Fibroblast of skin of left quadriceps (primary cell): ENCODE data around the gene CDKN2B.

Experiments used
- DNase-seq, 2 experiments: peaks; one replicate each; pipeline ENCODE4 v3.0.0-alpha.2; 2013; ENCODE audit warnings: low read depth in 2 of 2

Gene CDKN2B

DNA sequence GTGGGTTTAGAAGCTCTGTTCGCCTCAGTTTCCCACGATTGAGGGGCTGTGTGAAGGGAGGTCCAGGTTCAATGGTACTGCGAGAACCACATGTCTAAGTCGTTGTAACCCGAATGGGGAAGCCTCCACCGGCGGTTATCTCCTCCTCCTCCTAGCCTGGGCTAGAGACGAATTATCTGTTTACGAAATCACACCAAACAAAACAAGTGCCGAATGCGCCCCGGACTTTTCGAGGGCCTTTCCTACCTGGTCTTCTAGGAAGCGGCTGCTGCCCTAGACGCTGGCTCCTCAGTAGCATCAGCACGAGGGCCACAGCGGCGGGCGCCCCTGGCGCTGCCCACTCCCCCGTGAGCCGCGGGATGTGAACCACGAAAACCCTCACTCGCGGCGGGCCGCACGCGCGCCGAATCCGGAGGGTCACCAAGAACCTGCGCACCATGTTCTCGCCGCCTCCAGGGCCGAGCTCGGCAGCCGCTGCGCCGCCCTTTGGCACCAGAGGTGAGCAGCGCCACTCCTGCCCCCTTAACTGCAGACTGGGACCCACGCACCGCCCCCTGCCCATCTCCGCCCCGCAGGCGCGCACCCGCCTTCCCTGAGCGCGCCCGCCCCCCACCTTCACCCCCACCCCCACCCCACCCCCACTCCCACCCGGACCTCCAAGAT is 15.1 kb downstream of the CDKN2B start, which contains the start of gene CDKN2A:
TSS of gene CDKN2A (minus strand) at position 500 of the 663 bp plus-strand sequence.
- DNase-seq, result no peak

DNA sequence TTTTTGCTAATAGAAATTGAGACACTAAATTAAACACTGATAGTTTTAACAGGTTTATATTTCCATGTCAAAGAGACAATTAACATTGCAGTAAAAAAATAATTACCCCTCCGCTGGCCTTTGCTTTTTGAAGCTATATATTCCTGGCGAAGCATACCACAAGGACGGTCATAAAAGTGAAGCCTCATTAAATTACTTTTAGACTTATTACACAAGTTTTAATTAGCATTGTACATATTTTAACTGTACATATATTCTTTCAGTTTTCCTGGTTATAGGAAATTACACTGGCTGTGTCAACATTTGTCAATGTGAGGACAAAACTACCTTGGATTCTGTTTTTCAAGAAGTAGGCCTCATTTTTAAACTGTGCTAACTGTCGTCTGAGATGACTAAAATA is 16.1 kb downstream of the CDKN2B start:
- DNase-seq, result no peak

DNA sequence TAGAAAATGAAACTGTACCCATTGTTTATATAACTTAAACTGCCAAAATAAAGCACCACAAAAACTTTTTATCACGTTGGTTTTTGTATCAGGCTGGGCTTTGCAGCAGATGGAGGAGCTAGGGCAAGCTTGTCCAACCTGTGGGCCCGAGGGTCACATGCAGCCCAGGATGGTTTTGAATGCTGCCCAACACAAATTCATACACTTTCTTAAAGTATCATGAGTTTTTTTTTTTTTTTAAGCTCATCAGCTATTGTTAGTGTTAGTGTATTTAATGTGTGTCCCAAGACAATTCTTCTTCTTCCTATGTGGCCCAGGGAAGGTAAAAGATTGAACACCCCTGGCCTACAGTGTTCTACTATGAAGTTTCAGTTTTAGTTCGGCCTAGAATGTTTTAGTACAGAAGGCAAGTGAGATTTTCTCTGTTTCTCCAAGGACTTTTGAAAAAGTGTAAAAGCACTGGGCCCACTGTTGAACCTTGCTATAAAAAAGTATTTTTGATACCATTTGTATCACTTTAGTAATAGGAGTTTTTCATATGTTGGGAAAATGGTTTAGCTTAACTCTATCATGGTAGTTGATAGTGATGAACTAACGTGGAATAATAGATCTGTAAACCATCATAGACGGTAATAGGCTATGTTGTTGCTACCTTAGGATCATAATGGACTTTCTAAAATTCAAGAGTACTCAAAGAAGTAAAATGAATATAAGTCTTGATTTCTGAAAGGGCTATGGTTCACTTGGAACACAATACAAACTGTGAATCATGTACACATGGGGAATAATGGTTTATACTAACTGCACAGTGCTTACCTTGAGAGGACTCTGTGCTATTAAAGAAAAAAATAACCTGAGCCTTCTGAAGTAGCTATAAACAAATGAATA is 17.8 kb downstream of the CDKN2B start:
- DNase-seq, result no peak

DNA sequence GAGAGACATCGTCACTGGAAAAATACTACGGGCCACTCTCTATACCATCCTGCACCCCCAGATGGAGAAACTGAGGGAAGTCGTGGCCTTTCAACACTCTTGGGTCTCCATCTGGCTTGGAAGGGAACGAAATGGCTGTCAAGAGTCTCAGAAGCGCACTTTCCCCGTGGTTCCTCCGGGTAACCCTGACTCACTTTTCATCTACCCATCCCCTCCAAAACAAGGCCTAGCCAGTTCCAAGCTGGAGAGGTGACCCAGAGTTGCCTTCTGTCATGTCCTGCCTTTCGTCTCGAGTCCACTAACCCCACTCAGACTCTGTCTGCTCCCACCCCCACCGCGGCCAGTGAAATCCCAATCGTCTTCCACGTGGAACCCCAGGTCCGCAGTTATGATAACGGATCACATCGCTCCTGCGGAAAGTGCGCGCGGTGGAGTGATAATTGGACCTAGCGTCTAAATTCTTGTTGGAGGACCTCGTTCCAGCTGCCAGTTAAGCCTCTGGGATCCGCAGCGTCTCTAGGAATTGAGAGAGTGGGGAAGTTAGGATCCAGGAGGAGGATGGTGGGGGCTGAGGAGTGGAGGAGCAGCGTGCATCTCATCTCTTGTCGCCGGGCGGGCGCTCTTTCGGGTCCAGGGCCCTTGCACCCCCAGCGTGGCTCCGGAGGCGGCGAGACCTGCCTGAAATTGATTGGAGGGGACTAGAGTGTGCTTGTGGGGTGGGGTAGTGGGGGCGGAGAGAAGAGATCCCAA is 19.5 kb downstream of the CDKN2B start:
- no peak for DNase-seq

DNA sequence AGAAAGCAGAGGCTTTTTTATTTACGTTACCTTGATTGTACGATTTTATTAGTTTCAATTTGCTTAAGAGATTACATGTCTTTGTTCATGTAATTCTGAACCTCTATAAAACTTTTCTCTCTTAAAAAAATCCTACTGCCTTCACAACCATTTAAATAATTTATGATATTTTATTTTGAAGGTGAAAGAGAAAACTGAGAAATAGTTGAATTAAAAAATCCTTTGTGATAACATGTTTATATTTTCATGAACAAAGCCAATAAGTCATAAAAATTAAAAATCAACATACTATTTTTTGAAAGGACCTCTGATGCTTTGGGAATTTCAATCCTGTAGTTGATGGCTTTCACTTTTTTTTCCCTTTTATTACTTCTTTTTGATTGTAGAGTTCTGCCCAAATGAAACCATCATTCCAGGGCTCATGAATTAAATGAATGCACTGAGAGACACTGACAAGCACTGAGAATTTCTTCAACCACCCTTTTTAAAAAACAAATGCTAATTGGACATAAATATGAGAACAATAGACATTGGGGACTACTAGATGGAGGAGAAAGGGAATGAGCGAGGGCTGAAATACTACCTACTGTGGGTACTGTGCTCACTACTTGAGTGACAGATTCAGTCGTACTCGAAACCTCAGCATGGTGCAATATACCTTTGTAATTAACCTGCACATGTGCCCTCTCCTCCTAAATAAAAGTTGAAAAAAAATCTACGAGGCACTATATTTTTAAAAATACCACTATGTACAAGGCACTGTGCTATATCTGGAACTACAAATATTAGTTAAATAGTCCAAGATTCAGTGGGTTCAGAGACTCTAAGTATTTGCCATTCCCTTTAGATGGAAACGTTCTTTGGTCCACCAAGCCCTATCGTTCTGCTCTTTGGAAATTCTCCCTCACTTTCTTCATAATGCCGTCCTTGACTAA is 20.8 kb downstream of the CDKN2B start:
- DNase-seq, result no peak

DNA sequence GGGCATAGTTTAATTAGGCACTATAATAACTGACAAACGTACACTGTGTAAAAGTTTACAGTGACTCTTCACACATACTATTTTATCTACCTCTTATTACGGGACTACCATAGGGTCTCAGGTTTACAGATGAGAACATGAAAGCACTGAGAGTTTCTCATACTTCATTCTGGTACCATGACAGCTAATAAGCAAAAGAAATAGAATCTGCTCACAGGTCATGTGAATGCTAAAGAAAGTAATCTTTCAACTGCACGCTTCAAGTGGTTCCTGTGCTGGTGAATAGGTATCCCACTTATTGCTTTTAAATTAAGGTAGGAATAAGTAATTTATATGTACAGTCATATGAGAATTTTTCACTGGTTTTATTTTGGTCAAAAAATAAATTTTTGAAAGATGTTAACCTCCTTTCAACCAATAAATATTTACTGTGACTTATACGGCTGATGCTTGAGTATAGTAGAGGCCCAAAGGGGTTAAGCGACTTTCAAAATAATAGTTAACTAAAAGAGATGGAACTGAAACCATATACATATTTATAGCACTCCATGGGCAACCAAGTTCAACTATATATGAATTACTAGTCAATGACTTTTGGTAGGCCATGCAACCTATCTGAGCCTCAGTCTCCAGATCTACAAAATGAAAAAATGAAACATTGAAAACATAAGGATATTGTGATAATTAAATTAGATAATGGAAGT is 23.0 kb downstream of the CDKN2B start:
- DNase-seq, result no peak

DNA sequence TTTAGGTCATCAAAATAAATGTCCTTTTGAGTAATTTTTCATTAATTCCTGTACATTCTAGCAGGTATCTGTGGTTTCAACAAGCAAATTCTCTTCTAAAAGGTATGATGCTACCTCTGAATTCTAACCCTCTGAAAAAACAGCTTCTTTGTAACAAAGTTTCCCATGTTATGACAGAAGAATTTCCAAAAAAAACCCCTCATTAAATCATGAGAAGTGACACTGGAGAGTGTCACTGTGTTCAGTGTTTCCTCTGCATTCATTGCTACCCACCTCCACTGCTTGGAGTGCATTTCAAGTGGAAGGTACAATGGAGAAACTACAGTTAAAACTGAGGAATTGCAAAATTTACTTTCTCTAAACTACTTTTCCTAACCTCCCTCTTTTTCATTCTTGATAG is 25.0 kb downstream of the CDKN2B start:
- DNase-seq, result no peak

DNA sequence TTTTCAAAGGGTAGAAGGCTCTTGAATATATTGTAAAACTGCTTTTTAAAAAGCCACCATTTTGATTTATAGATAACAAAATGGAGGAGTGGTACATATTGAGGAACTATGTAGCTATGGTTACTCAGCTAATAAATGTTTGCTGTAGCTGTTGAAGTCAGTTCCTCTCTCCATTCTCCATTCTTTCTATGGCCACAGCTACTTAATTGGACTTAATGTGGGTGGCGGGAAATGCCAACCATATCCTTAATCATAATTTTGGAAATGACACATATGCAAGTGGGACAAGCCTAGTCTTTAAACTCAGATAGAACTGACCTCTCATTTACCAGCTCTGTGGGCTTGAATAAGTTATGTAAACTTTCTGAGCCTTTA is 25.6 kb downstream of the CDKN2B start:
- DNase-seq, result no peak

DNA sequence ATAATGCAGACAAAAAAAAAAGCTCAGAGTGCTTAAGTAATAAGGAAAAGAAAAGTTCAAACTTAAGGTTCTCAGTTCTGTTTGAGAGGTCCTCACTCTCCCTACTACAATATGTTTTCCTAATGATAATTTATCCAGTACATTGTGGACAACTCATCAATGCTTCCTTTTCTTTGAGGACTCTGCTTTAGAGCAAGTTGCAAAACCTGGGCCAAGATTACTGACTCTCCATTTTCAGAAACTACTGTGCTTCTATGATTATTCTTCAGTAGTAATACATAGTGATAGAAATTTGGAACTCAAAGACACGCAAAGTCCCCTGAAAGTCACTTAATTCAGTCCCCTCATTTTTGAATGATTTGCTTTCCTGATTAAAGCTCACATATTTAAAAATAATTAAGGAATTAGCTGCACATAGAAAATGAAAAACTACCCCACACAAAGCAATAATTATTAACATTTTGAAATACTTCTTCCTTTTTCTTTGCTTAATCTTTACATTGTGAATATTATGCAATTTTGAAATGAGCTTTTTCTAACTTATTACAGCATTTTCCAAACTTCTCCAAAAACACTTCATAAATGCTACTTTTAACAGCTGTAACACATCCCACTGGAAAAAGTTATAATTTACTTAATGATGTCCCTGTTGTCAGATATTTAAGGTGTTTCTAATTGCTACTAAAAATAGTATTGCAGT is 26.1 kb downstream of the CDKN2B start:
- no peak for DNase-seq

DNA sequence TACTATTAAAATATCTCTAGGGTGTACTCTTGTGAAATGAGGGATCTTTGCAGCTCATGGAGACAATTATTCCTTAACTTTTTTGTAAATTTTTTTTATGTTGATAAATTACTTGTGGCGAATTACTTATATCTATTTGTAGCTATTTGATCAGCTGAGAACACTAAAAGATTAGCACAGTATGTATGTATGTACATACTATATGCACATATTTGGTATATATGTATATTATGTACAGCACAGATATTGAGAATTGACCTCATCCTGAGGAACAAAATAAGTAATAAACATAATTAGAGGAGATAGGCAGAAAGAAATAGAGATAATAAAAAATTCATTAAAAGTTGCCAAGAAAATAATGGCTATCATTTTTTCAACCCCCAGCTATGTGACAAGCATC is 26.7 kb downstream of the CDKN2B start:
- no peak for DNase-seq

DNA sequence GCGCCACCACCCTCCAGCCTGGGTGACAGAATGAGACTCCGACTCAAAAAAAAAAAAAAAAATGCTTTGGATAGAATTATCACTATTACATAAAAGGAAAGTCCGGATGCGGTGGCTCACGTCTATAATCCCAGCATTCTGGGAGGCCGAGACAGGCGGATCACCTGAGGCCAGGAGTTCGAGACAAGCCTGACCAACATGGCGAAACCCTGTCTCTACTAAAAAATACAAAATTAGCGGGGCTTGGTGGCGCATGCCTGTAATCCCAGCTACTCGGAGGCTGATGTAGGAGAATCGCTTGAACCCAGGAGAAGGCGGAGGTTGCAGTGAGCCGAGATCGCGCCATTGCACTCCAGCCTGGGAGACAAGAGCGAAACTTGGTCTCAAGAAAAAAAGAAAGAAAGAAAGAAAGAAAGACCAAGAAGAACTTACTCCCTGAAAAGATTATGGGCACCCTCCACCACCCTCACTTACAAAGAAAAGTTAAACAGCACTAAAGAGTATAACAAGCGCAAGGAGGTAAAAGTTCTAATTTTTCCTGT is 32.7 kb downstream of the CDKN2B start:
- DNase-seq, result no peak

DNA sequence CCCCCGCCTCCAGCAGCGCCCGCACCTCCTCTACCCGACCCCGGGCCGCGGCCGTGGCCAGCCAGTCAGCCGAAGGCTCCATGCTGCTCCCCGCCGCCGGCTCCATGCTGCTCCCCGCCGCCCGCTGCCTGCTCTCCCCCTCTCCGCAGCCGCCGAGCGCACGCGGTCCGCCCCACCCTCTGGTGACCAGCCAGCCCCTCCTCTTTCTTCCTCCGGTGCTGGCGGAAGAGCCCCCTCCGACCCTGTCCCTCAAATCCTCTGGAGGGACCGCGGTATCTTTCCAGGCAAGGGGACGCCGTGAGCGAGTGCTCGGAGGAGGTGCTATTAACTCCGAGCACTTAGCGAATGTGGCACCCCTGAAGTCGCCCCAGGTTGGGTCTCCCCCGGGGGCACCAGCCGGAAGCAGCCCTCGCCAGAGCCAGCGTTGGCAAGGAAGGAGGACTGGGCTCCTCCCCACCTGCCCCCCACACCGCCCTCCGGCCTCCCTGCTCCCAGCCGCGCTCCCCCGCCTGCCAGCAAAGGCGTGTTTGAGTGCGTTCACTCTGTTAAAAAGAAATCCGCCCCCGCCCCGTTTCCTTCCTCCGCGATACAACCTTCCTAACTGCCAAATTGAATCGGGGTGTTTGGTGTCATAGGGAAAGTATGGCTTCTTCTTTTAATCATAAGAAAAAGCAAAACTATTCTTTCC is 34.2 kb downstream of the CDKN2B start:
- no peak for DNase-seq

DNA sequence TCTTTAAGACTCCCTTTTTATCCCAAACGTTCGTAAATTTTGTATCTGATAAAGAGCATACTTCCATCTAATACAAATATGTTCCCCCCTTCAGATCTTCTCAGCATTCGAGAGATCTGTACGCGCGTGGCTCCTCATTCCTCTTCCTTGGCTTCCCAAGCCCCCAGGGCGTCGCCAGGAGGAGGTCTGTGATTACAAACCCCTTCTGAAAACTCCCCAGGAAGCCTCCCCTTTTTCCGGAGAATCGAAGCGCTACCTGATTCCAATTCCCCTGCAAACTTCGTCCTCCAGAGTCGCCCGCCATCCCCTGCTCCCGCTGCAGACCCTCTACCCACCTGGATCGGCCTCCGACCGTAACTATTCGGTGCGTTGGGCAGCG is 34.8 kb downstream of the CDKN2B start:
- no peak for DNase-seq

DNA sequence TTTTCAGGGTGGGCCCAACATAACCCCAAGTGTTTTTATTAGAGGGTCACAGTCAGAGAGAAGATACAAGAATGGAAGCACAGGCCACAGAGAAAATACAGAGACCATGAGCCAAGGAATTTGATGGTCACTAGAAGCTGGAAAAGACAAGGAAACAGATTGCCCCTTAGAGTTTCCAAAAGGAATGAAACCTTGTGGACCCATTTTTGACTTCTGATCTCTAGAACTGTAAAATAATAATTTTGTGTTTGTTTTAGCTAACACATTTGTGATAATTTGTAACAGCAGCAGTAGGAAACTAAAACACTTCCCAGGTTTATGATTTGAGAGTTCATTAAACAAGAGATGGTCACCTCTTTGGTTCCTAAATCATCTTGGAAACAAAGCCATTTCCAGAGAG is 36.7 kb downstream of the CDKN2B start:
- no peak for DNase-seq

DNA sequence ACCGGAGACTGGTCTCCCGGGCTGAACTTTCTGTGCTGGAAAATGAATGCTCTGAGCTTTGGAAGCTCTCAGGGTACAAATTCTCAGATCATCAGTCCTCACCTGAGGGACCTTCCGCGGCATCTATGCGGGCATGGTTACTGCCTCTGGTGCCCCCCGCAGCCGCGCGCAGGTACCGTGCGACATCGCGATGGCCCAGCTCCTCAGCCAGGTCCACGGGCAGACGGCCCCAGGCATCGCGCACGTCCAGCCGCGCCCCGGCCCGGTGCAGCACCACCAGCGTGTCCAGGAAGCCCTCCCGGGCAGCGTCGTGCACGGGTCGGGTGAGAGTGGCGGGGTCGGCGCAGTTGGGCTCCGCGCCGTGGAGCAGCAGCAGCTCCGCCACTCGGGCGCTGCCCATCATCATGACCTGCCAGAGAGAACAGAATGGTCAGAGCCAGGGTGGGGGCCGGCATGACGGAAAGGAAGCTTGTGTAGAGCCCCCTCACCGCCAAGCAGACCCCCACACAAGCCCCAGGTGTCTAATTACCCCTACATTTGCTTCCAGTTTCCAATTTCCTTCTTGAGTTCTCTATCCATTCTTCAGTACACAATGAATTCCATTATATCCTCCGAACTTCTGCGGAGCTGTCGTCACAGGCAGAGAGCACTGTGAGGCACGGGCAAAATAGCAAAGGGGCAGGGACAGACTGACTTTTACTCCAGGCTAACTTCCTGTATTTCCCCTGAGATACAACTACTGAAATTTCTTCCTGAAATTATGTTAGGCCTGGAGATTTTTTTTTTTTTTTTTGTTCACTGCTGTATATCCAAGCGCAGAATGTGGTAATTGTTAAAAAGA is 38.1 kb downstream of the CDKN2B start:
- DNase-seq, result no peak

DNA sequence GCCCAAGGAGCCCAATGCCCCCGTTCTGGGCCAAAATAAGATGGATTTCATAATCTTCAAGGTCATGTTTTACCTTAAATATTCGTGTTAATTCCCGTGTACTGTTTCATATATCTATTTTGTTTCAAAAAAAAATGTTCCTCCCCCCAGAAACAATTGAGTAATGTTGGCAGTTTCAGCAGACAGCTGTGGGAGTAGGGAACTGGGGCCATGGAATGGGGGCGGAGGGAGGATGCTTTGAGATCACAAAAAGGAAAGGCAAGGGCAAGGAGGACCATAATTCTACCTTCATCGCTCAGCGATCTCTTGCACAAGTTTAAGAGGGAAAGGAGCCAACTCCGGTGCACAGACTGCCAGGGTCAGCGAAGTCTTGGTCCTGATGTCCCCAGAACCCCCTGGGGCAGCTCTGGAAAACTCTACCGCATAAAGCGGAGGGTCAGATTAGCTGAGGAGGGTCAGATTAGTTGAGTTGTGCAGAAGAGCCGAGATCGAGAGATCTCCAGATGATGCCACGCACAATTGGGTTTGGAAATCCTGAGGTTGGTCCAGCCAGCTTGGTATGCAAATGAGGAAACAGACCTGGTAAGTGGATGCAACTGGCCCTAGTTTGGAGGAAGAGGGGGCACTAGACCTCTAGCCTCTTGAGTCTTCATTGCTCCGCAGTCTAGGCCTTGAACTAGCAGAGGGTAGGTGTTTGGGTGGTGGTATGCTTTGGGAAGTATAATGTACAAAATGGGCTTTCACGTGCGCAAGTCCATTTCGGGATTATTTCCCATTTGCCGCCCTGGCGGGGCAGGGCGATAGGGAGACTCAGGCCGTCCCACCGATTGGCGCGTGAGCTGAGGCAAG is 38.9 kb downstream of the CDKN2B start:
- DNase-seq, result no peak
